ENCODE results near the gene SPINT1. TPM values are rescaled to one million over a fixed set of nuclear protein-coding genes. Genes with fewer than 3 reads are reported as not detected.

SPINT1 gene
- total and polyA plus RNA-seq, 2 of the 13 experiments (the other 11 are each of a cell fraction or from before 2014, with no cell fraction given), result 0.49 to 2.5 TPM

GRCh38 chr15:40878785-40879184 is 34.9 kb downstream of the SPINT1 start (continued):
- TF ChIP-seq SRY (CRISPR knock-in tag; IDR thresholded peaks at IDR 0.05), result no peak

DNA sequence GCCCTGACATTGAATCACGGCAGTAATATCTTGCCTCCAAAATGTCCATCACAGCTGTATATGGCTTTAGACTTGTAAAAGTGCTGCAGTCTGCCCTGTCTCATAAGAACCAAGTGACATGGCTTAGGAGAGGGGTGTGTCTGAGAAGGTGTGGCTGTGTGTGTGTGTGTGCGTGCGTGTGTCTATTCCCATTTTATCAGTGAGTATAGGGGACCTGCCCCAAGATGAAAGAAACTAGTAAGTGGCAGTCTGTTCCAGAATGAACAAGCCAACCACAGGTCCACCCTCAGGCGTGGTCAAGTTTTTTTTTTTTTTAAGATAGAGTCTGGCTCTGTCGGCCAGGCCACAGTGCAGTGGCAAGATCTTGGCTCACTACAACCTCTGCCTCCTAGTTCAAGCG is 35.8 kb downstream of the SPINT1 start:
- H3K4me2 ChIP-seq (ENCODE audit: low read depth, low read length), result no peak overlapping the region
- POLR2A ChIA-PET, result no interaction called here
- no peak overlapping the region for H3K9ac ChIP-seq (ENCODE audit: insufficient read depth, low read depth, low read length)
- H2AFZ ChIP-seq (ENCODE audit: low read length), result no peak overlapping the region
- H3K27me3 ChIP-seq (ENCODE audit: control insufficient read depth in 1 of 2, insufficient read depth in 2 of 2, low read length in 2 of 2), result peaks cover 0 to 3% of the 10 kb centered on the region in 2 experiments; a peak in 2 of 5 replicates
- no peak overlapping the region for H3K27ac ChIP-seq (ENCODE audit: extremely low read length, insufficient read depth, low read length)
- BruUV-seq (replicated peaks), result no TSS peak
- intact Hi-C loops (cut with micrococcal nuclease; ENCODE audit: unreplicated experiment), result no loop called here
- DNase-seq (ENCODE audit: low spot score), result no peak
- H3K9me3 ChIP-seq (ENCODE audit: low read length), result no peaks in the 10 kb centered on the region
- H3K4me3 ChIP-seq (replicated peaks in 1 of 3; ENCODE audit: insufficient read depth in 1 of 3, low read depth in 2 of 3, low read length in 3 of 3), result no peak overlapping the region
- no peak for TF ChIP-seq NPAS2 (CRISPR knock-in tag; IDR thresholded peaks at IDR 0.05; ENCODE audit: borderline replicate concordance)
- no peak for ATAC-seq
- no peaks in the 10 kb centered on the region for H4K20me1 ChIP-seq (ENCODE audit: insufficient read depth, low read length)
- in situ Hi-C loops (cut with HindIII; ENCODE audit: extremely low pct_ligation_motif_present, low pct_unique_long_range_greater_than_20kb), result no loop called here
- H3K4me1 ChIP-seq (ENCODE audit: insufficient read depth, low read length), result peaks cover 3% of the 10 kb centered on the region
- CTCF ChIA-PET (ENCODE audit: low intra/inter-chr PET ratio, low total read pairs), result no interaction called here
- WGBS (ENCODE audit: low lambda C conversion rate), result 32% methylated on average over 6 of the region's 6 CpGs
- FAIRE-seq, result no peak
- H3K79me2 ChIP-seq (ENCODE audit: insufficient read depth, low read length), result no peaks in the 10 kb centered on the region
- H3K36me3 ChIP-seq (replicated peaks in 1 of 2; ENCODE audit: control insufficient read depth in 1 of 2, insufficient read depth in 2 of 2, low read length in 2 of 2), result no peaks in the 10 kb centered on the region

DNA sequence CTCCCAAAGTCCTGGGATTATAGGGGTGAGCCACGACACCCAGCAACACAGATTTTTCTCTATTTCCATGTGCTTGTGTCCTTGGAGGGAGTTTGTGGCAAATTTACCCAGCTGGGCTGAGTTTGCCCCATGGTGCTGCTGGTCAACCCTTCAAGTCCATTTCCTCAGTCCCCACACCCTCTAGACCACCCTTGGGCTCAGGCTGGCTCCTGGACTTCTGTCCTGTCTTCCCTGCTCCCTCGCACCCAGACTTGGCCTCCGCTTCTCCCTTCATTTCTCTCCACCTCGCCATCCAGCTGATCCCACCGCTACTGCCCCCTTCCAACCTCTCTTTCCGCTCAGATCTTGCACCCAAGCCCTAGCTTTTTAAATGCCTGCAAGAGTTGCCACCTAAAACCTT is 37.5 kb downstream of the SPINT1 start:
- CTCF ChIA-PET (ENCODE audit: low intra/inter-chr PET ratio, low total read pairs), result no interaction called here
- no TSS peak for BruUV-seq (replicated peaks)
- no peaks in the 10 kb centered on the region for H3K36me3 ChIP-seq (replicated peaks in 1 of 2; ENCODE audit: control insufficient read depth in 1 of 2, insufficient read depth in 2 of 2, low read length in 2 of 2)
- H3K27ac ChIP-seq (ENCODE audit: extremely low read length, insufficient read depth, low read length), result no peak overlapping the region
- intact Hi-C loops (cut with micrococcal nuclease; ENCODE audit: unreplicated experiment) (no loop called here), in situ Hi-C loops (cut with HindIII; ENCODE audit: extremely low pct_ligation_motif_present, low pct_unique_long_range_greater_than_20kb) (no loop called here)
- no peaks in the 10 kb centered on the region for H3K79me2 ChIP-seq (ENCODE audit: insufficient read depth, low read length)
- no peak for DNase-seq (ENCODE audit: low spot score)
- ATAC-seq, result no peak
- no peak overlapping the region for H3K4me2 ChIP-seq (ENCODE audit: low read depth, low read length)
- POLR2A ChIA-PET, result no interaction called here
- H3K4me1 ChIP-seq (ENCODE audit: insufficient read depth, low read length), result no peaks in the 10 kb centered on the region
- H3K9me3 ChIP-seq (ENCODE audit: low read length), result no peaks in the 10 kb centered on the region
- no peak for FAIRE-seq
- no peak overlapping the region for H2AFZ ChIP-seq (ENCODE audit: low read length)
- H3K27me3 ChIP-seq (ENCODE audit: control insufficient read depth in 1 of 2, insufficient read depth in 2 of 2, low read length in 2 of 2), result peaks cover 0 to 3% of the 10 kb centered on the region in 2 experiments; a peak in 2 of 5 replicates
- no peak overlapping the region for H3K9ac ChIP-seq (ENCODE audit: insufficient read depth, low read depth, low read length)
- no peak overlapping the region for H3K4me3 ChIP-seq (replicated peaks in 1 of 3; ENCODE audit: insufficient read depth in 1 of 3, low read depth in 2 of 3, low read length in 3 of 3)
- H4K20me1 ChIP-seq (ENCODE audit: insufficient read depth, low read length), result no peaks in the 10 kb centered on the region
- 52% methylated on average over 6 of the region's 6 CpGs for WGBS (ENCODE audit: low lambda C conversion rate)
- TF ChIP-seq GATA4 (IDR thresholded peaks at IDR 0.05; ENCODE audit: borderline replicate concordance, low read depth) (no peak), NFE2L1 (CRISPR knock-in tag; IDR thresholded peaks at IDR 0.05; ENCODE audit: borderline replicate concordance) (no peak), ZNF230 (CRISPR knock-in tag; IDR thresholded peaks at IDR 0.05) (no peak), ZNF572 (CRISPR knock-in tag; IDR thresholded peaks at IDR 0.05) (no peak), ZNF770 (CRISPR knock-in tag; IDR thresholded peaks at IDR 0.05) (no peak), PRDM15 (CRISPR knock-in tag; IDR thresholded peaks at IDR 0.05) (no peak), ATAD3A (CRISPR knock-in tag; IDR thresholded peaks at IDR 0.05) (no peak)
- TF ChIP-seq, protein P1, sequence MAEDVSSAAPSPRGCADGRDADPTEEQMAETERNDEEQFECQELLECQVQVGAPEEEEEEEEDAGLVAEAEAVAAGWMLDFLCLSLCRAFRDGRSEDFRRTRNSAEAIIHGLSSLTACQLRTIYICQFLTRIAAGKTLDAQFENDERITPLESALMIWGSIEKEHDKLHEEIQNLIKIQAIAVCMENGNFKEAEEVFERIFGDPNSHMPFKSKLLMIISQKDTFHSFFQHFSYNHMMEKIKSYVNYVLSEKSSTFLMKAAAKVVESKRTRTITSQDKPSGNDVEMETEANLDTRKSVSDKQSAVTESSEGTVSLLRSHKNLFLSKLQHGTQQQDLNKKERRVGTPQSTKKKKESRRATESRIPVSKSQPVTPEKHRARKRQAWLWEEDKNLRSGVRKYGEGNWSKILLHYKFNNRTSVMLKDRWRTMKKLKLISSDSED (CRISPR knock-in tag; IDR thresholded peaks at IDR 0.05), result no peak
